Amniotic stem cell (primary cell): ENCODE measurements around the gene SERPINB3.
A peak's percentile ranks its signal among the peaks of the same experiment; 100 is the strongest.
"Not testable (repeated sequence)": the region's sequence is repeated elsewhere in the genome, so short reads cannot be mapped to it uniquely, and the experiment has no call there.

Source experiments
- DNase-seq: peaks from one replicate; lab custom pipeline; 2025; lab: John Stamatoyannopoulos, UW

SERPINB3 gene

GRCh38 chr18:63661750-63662149 is at the start of gene SERPINB3:
TSS of gene SERPINB3 (minus strand) at chr18:63661893. CDS start at chr18:63661216, 677 bp downstream.
- DNase-seq, result not testable (repeated sequence)

- peak; percentile 31 for DNase-seq
Measured at GRCh38 chr18:63708650-63709049, 47.0 kb upstream of the SERPINB3 start.

GRCh38 chr18:63707816-63708215 is 46.1 kb upstream of the SERPINB3 start:
- DNase-seq, result no peak

GRCh38 chr18:63705401-63705800 is 43.7 kb upstream of the SERPINB3 start:
- no peak for DNase-seq

GRCh38 chr18:63702660-63703059 is 41.0 kb upstream of the SERPINB3 start, which contains the start of gene SERPINB11:
TSS of gene SERPINB11 (plus strand) at chr18:63702960. CDS start at chr18:63710194, 7,234 bp downstream.
- no peak for DNase-seq

DNA sequence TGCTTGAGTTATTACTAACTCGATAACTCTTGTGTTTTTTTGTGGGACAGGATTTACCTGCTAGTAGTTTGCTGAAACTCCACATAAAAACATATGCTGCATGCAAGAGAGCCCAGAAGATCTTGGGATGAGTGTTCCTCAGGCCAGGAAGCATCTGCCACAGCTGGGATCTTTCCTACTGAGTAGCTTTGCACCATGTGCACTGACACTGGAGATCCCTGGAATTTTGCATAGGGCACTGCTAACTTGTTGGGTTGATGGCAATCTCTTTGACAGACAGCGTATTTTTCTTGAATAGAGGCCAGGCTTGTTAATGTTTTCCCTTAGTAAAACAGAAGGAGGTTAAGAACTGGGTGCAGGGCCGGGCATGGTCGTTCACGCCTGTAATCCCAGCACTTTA is 40.3 kb upstream of the SERPINB3 start:
- DNase-seq, result no peak

DNA sequence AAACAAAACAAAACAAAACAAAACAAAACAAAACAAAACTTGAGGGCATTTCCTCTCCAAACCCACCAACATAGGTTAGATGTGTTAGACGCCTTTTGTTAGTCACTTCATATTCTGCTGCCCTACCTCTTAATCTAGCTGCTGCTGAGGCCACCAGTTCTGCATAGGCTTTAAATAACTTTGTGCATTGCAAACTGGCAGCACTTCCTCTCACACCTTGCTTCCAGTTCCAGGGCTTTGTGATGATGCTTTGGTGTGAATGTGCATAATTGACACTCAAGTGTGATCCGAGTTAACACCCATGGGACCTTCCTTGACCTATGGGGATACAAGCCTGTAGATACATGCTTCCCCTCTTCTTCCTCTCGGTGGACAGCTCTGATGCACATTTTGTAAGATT is 38.8 kb upstream of the SERPINB3 start:
- DNase-seq, result no peak

DNA sequence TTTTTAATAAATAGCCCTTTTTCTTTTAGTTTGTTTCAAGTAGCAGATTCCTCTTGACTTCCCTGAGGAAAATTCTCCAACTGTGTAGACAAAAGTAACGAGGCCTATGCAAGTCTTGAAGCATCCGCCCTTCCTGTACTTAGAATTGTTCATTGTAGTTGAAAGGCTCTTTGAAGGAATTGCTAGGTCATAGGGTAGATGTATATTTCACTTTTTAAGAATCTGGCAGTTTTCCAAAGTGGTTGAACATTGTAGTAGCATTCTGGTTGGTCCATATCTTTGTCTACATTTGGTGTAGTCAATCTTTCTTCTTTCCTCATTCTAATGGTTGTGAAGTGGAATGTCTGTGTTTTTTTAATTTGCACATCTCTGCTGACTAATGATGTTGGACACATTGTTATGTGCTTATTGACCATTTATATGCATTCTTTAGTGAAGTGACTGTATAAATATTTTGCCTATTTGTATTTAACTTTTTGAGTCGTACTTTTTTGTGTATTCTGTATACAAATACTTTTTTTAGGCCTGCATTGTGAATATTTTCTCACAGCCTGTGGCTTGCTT is 35.5 kb upstream of the SERPINB3 start:
- DNase-seq, result no peak

DNA sequence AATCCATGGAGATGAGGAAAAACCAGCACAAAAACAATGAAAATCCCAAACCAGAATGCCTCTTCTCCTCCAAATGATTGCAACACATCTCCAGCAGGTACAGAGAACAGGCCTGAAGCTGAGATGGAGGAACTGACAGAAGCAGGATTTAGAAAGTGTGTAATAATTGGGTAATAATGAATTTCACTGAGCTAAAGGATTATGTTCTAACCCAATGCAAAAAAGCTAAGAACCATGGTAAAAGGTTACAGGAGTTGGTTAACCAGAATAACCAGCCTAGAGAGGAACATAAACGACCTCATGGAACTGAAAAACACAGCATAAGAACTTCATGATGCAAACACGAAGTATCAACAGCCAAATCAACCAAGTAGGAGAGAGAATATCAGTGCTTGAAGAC is 27.4 kb upstream of the SERPINB3 start:
- no peak for DNase-seq

DNA sequence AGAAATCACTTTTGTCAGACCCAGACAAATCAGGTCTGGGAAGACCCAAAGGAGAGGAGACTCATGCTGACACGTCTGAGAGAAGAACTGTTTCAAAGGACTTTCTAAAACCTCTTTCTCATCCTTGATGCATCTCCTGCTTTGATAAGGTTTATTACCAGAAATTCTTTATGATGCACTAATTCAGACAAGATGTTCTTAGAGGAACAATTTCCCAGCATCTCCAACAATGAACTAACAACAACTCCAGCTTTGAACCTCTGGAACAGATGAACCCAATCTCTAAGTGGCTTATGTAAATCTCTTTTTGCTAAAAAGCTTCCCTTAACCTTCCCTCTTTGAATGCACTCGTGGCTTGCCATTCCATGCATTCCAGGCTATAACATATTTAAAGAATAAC is 25.2 kb upstream of the SERPINB3 start:
- no peak for DNase-seq

DNA sequence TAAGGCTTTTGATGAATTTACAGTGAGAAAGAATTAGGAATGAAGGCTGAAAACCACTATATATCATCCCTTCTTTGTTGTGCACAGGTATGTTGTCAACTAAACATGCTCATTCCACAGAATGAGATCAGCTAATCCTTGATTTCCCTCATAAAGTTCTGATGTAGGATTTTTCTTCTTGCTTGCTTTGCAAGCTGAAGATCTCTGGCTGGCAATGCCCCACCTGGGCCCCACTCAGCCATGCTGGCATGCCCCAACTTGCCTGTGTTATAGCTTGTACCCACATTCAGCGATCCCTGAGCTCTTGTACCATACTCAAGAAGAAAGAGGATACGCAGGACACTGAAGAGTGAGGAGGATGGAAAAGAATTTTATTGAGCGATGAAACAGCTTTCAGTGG is 23.0 kb upstream of the SERPINB3 start:
- DNase-seq, result no peak

DNA sequence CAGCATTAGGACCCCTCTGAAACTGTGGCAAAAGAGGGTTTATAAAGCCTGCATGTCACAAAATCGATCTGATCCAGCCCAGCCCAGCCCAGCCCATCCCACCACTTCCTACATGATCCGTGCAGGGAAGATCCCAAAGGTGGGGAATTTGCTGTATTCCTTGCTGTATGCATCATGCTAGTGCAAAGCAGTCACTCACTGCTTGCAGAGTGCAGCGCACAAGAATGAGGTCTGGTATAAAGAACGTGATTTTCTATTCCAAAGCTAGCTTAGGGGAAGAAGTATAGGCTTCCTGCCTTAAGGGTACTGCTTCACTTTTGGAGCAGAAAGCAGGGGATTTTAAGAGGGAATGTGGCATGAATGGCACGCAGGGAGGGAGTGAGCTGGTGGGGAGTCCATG is 22.2 kb upstream of the SERPINB3 start:
- DNase-seq, result no peak

- DNase-seq, result peak; percentile 74
Measured at GRCh38 chr18:63683152-63683551, 21.5 kb upstream of the SERPINB3 start.

- DNase-seq, result no peak
Measured at GRCh38 chr18:63681449-63682340, 20.0 kb upstream of the SERPINB3 start.

GRCh38 chr18:63679820-63680606 is 18.3 kb upstream of the SERPINB3 start:
- DNase-seq, result no peak

DNA sequence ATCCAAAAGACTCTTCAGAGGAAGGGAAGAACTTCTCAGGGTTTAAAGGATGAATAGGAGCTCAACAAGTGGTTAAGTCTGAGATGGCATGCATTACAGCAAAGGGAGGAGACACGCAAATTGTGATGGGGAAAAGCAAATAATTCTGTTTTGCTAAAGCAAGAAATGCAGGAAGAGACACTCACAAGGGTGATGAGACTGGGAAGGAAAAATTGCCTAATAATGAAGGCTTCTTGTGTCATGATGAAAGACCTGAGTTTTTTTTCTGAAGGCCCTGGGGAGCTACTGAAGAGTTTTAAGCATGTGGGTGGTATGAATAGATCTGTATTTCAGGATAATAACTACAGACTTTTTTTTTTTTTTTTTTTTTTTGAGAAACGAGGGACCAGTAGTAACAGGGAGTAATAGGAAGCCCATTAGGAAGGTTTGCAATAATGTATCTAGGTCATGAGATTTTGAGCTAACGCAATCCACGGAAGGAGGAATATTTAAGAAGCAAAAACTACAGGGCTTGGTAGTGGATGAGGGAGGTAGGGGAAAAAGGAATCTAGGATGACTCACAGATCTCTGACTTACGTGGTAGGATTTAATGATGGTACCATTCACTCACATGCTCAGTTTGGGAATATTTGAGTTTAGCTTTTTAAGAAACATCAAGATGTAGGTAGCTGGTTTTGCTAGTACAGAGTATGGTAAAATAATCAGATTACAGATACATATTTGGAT is 16.0 kb upstream of the SERPINB3 start:
- no peak for DNase-seq

DNA sequence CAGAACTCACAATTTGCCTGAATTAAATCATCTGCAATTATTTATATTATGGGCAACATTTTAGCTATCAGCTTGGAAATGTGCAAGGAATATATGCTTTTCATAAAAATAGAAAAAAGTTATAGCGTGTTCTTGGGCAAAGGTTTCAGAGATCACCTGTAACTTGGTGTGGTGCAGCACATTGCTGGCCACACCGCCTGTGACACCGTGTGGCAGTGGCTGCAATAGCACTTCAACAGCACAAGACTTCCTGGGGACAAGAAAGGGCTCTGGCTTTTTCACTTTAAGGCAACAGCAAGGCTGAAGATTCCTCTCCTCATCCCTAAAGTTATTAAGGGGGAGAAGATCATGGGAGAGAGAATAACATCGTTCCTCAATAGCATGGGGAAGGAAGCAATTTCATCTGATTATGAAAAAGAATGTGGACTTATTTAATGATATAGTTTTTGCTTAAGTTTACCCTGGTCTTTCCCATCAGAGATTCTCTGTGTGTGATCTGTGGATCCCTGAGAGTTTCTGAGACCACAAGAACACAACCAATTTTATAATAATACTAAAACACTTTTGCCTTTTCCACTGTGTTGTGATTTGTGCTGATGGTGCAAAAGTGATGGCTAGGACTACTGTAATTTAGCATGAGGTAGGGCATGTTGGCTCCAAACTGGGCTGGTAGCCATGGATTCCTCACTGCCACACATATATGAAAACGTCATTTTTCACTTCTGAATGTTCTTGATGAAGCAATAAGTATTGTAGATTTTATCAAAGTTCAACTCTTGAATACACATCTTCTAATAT is 15.0 kb upstream of the SERPINB3 start:
- DNase-seq, result no peak

DNA sequence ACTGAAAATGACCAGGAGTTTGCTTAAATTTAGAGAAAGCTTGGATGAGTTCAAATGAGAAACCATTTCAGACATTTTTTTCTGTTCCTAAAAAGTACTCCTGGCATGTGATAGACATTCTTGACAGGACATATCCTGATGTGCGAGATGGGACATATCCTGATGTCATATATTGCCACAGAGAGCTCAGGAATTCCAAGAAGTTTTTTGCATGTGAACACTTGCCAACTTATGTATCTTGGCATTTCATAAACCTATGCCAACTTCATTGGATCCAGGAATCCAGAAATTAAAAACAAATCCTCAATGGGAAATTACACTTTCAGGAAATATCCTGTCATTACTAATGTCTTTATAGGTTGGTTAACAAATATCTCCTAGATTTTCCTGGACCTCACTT is 2.9 kb upstream of the SERPINB3 start:
- DNase-seq, result no peak

DNA sequence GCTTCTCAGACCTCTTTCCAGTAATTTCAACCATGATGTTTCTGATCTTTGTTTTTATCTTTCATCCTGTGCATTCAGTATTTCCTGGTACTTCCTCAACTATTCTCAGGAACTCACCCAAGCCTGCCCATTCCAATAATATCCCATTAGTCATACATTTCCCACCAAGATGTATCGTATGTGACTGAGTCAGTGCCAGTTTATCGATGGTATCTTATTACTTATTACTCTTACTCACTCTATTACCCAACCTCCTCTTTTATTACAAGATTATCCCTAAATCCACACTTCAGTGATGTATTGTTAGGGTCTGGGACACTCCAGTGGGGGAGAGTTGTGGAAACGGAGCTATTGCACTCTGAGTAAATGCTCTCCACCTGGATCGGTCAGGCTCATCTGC is 2.8 kb downstream of the SERPINB3 start:
- not testable (repeated sequence) for DNase-seq

DNA sequence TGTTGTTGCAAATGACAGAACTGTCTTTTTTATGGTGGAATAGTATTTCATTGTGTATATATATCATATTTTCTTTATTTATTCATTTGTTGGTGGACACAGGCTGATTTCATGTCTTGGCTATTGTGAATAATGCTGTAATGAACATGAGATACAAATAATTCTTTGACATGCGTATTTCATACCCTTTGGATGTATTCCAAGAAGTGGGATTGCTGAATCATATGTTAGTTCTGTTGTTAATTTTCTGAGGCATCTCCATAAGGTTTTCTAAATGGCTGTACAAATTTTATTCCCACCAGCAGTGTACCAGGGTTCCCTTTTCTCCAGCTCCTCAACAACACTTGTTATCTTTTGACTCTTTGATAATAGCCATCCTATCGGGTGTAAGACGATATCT is 11.4 kb downstream of the SERPINB3 start:
- not testable (repeated sequence) for DNase-seq

GRCh38 chr18:63648241-63648640 is 13.5 kb downstream of the SERPINB3 start:
- DNase-seq, result no peak
